ENCODE data around the gene ICOSLG.
"Not testable (repeated sequence)": the region's sequence is repeated elsewhere in the genome, so short reads cannot be mapped to it uniquely, and the experiment has no call there.

The ICOSLG gene, protein sequence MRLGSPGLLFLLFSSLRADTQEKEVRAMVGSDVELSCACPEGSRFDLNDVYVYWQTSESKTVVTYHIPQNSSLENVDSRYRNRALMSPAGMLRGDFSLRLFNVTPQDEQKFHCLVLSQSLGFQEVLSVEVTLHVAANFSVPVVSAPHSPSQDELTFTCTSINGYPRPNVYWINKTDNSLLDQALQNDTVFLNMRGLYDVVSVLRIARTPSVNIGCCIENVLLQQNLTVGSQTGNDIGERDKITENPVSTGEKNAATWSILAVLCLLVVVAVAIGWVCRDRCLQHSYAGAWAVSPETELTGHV

DNA sequence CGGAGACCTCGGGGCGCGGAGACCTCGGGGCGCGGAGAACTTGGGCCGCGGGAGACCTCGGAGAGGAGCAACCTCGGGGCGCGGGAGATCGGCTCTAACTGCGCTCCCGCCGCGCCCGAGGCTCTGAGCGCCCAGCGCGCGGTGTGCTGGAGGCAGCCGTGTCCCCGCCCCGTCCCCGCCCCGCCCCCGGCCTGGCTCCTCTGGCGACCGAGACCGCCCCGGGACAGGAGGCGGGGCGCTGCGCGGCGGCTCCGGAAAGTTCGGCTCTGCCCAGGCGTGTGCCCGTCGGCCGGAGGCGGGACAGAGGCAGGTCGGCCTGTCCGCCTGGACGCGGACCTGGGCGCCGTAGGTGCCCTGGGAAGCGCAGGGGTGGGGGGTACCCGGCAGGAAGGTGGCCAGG, at the start of gene ICOSLG:
Gene ICOSLG (minus strand): TSS at position 102 of the 400 bp plus-strand sequence. CDS start 126 bp downstream, outside the sequence.
- not testable (repeated sequence) for H3K4me1 Mint-ChIP-seq (ENCODE audit: low read depth); H3K4me3 Mint-ChIP-seq; DNase-seq; H3K36me3 Mint-ChIP-seq (ENCODE audit: low read depth); H3K27me3 Mint-ChIP-seq; H3K27ac Mint-ChIP-seq; H3K9me3 Mint-ChIP-seq

DNA sequence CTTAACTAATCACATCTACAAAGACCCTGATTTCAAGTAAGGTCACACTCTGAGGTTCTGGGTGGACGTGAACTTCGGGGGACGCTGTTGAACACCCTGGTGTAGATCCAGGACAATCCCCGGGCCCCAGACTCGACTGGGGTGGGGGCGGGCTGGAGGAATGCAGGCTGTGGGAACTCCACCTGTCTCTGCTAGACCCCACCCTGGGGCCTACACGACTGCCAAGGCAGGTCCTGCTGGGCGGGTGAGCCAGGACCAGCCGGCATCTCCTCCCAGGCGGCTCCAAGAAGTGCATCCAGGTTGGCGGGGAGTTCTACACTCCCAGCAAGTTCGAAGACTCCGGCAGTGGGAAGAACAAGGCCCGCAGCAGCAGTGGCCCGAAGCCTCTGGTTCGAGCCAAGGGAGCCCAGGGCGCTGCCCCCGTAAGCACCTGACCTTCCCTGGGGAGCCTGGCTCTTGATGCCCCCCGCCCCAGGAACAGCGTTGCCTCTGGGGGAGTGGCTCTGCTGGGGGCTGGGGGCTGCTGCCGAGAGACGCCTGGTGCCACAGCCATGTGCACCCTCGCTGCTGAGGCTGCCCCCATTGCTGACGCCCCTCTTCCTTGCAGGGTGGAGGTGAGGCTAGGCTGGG, 48.8 kb upstream of the ICOSLG start:
- DNase-seq, result no peak
- H3K27me3 Mint-ChIP-seq, result no peaks in the 10 kb centered on the region
- H3K27ac Mint-ChIP-seq, result no peak overlapping the region
- no peaks in the 10 kb centered on the region for H3K9me3 Mint-ChIP-seq
- H3K36me3 Mint-ChIP-seq (ENCODE audit: low read depth), result no peaks in the 10 kb centered on the region
- no peak overlapping the region for H3K4me3 Mint-ChIP-seq
- H3K4me1 Mint-ChIP-seq (ENCODE audit: low read depth), result peaks cover 3% of the 10 kb centered on the region

- peaks cover 1% of the 10 kb centered on the region for H3K4me1 Mint-ChIP-seq (ENCODE audit: low read depth)
- no peak for DNase-seq
- H3K36me3 Mint-ChIP-seq (ENCODE audit: low read depth), result no peaks in the 10 kb centered on the region
- H3K9me3 Mint-ChIP-seq, result no peaks in the 10 kb centered on the region
- H3K4me3 Mint-ChIP-seq, result no peak overlapping the region
- H3K27me3 Mint-ChIP-seq, result no peaks in the 10 kb centered on the region
- H3K27ac Mint-ChIP-seq, result no peak overlapping the region
Observed at GRCh38 chr21:44288251-44289110, 47.7 kb upstream of the ICOSLG start.

GRCh38 chr21:44286716-44287632, 46.2 kb upstream of the ICOSLG start:
- Mint-ChIP-seq H3K27ac (no peak overlapping the region), H3K36me3 (ENCODE audit: low read depth) (no peaks in the 10 kb centered on the region), H3K27me3 (no peaks in the 10 kb centered on the region), H3K4me1 (ENCODE audit: low read depth) (no peaks in the 10 kb centered on the region), H3K9me3 (no peaks in the 10 kb centered on the region), H3K4me3 (no peak overlapping the region)
- DNase-seq, result no peak

- Mint-ChIP-seq H3K27me3 (no peaks in the 10 kb centered on the region), H3K9me3 (no peaks in the 10 kb centered on the region), H3K4me3 (no peak overlapping the region), H3K4me1 (ENCODE audit: low read depth) (no peaks in the 10 kb centered on the region), H3K36me3 (ENCODE audit: low read depth) (no peaks in the 10 kb centered on the region), H3K27ac (no peak overlapping the region)
- DNase-seq, result no peak
Observed at GRCh38 chr21:44286086-44286715, 45.5 kb upstream of the ICOSLG start.

DNA sequence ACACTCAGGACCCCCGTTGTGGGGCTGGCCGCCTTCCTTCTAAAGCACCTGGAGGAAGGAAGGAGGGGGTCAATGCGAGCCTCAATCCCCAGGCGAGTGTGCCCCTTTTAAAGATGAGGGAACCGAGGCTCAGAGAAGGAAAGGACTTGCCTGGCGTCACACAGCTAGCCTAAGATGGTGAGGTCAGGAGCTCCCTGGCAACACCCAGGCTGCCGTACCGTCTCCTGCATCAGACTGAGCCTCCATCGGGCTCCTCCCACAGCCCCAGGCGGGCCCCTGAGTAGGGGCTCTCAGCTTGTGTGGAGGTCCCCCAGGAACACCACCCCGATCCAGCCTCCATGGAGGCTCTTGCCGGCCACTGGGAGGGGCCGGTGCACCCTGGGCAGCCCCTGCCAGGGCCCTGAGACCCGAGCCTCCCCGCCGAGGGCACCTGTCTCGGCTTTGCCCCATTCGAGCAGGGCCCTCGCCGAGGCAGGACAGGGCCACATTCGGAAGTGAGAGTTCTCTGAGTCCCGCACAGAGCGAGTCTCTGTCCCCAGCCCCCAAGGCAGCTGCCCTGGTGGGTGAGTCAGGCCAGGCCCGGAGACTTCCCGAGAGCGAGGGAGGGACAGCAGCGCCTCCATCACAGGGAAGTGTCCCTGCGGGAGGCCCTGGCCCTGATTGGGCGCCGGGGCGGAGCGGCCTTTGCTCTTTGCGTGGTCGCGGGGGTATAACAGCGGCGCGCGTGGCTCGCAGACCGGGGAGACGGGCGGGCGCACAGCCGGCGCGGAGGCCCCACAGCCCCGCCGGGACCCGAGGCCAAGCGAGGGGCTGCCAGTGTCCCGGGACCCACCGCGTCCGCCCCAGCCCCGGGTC, 44.6 kb upstream of the ICOSLG start, which contains the start of gene AIRE:
Gene AIRE (plus strand): TSS at position 739 of the 855 bp plus-strand sequence. CDS start 131 bp downstream, outside the sequence.
- no peaks in the 10 kb centered on the region for H3K9me3 Mint-ChIP-seq
- H3K27me3 Mint-ChIP-seq, result no peaks in the 10 kb centered on the region
- H3K36me3 Mint-ChIP-seq (ENCODE audit: low read depth), result no peaks in the 10 kb centered on the region
- no peak for DNase-seq
- no peaks in the 10 kb centered on the region for H3K4me1 Mint-ChIP-seq (ENCODE audit: low read depth)
- H3K27ac Mint-ChIP-seq, result no peak within 1 kb of the TSS
- H3K4me3 Mint-ChIP-seq, result no peak within 1 kb of the TSS

GRCh38 chr21:44283948-44284347, 43.2 kb upstream of the ICOSLG start:
- H3K27me3 Mint-ChIP-seq, result no peaks in the 10 kb centered on the region

GRCh38 chr21:44283211-44283785, 42.6 kb upstream of the ICOSLG start:
- not testable (repeated sequence) for H3K4me1 Mint-ChIP-seq (ENCODE audit: low read depth); H3K4me3 Mint-ChIP-seq; H3K27me3 Mint-ChIP-seq; DNase-seq; H3K9me3 Mint-ChIP-seq; H3K27ac Mint-ChIP-seq; H3K36me3 Mint-ChIP-seq (ENCODE audit: low read depth)

More at GRCh38 chr21:44283948-44284347, 43.2 kb upstream of the ICOSLG start:
- H3K36me3 Mint-ChIP-seq (ENCODE audit: low read depth), result no peaks in the 10 kb centered on the region
- DNase-seq, result no peak
- no peaks in the 10 kb centered on the region for H3K9me3 Mint-ChIP-seq
- H3K4me3 Mint-ChIP-seq, result no peak overlapping the region
- no peaks in the 10 kb centered on the region for H3K4me1 Mint-ChIP-seq (ENCODE audit: low read depth)
- H3K27ac Mint-ChIP-seq, result no peak overlapping the region

DNA sequence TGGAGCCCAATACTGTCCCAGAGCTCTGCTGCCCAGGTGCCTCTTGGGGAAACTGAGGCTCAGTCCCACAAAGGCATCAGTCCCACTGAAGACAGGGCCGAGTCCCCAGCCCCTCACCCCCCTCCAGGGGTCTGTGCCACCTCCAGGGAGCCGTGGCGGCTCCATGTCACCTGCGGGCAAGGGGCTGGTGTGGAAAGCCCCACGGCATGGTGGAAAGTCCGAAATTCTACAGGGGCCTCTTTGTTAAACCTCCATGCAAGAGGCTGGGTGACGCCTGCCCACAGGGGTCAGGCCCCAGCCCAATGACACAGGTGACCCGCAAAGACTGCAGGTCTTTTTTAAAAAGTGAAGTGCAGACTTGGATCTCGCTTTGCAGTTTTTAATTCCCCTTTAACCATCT, 41.6 kb upstream of the ICOSLG start:
- H3K4me1 Mint-ChIP-seq (ENCODE audit: low read depth), result no peaks in the 10 kb centered on the region

DNA sequence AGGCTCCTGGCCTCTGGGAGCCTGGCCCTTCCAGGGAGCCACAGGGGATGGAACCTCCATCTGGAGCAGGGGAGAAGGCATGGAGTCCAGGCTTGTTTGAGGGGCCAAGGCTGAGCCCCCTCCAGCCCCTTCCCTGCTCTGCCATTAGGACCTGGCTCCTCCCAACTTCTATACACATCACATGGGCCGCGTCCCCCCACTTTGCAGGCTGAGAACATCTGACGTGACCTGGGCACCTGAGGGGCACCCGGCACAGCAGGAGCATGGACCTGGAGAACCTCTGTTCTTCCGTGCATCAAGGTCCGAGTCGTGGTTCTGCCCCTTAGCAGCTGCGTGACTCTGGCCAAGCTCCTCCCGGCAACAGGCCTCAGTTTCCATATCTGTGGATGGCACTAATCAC, 41.1 kb upstream of the ICOSLG start:
- H3K27me3 Mint-ChIP-seq, result no peaks in the 10 kb centered on the region
- DNase-seq, result no peak
- no peaks in the 10 kb centered on the region for H3K9me3 Mint-ChIP-seq
- H3K4me3 Mint-ChIP-seq, result no peak overlapping the region
- no peak overlapping the region for H3K27ac Mint-ChIP-seq
- H3K4me1 Mint-ChIP-seq (ENCODE audit: low read depth), result no peaks in the 10 kb centered on the region
- no peaks in the 10 kb centered on the region for H3K36me3 Mint-ChIP-seq (ENCODE audit: low read depth)

More for the DNA sequence above, 41.6 kb upstream of the ICOSLG start:
- Mint-ChIP-seq H3K27ac (no peak overlapping the region), H3K27me3 (no peaks in the 10 kb centered on the region), H3K36me3 (ENCODE audit: low read depth) (no peaks in the 10 kb centered on the region), H3K9me3 (no peaks in the 10 kb centered on the region), H3K4me3 (no peak overlapping the region)
- no peak for DNase-seq

- no peaks in the 10 kb centered on the region for H3K36me3 Mint-ChIP-seq (ENCODE audit: low read depth)
- no peak overlapping the region for H3K4me3 Mint-ChIP-seq
- H3K4me1 Mint-ChIP-seq (ENCODE audit: low read depth), result no peaks in the 10 kb centered on the region
- DNase-seq, result no peak
- H3K27ac Mint-ChIP-seq, result no peak overlapping the region
- H3K9me3 Mint-ChIP-seq, result no peaks in the 10 kb centered on the region
- H3K27me3 Mint-ChIP-seq, result no peaks in the 10 kb centered on the region
Observed at GRCh38 chr21:44279354-44280260, 38.9 kb upstream of the ICOSLG start.

- H3K27me3 Mint-ChIP-seq, result no peaks in the 10 kb centered on the region
- no peak overlapping the region for H3K27ac Mint-ChIP-seq
- no peak for DNase-seq
- no peaks in the 10 kb centered on the region for H3K4me1 Mint-ChIP-seq (ENCODE audit: low read depth)
- H3K9me3 Mint-ChIP-seq, result no peaks in the 10 kb centered on the region
- no peak overlapping the region for H3K4me3 Mint-ChIP-seq
- no peaks in the 10 kb centered on the region for H3K36me3 Mint-ChIP-seq (ENCODE audit: low read depth)
Observed at GRCh38 chr21:44275041-44275440, 34.3 kb upstream of the ICOSLG start.
